Measurements from ENCODE around the gene TMEM129.

GRCh38 chr4:1705732-1706131 is 15.4 kb downstream of the TMEM129 start:
- TF ChIP-seq CTCF (IDR thresholded peaks at IDR 0.05; ENCODE audit: low read length) (no peak), EZH2phosphoT487 (IDR thresholded peaks at IDR 0.05; ENCODE audit: low read length) (no peak), EZH2 (optimal IDR thresholded peaks at IDR 0.05; ENCODE audit: low read depth, low read length) (no peak)
